Kidney (tissue), 14 donors: Measurements from ENCODE around the gene PPARA. TPM values are rescaled to one million over a fixed set of nuclear protein-coding genes. Genes with fewer than 3 reads are reported as not detected.
A peak's percentile ranks its signal among the peaks of the same experiment; 100 is the strongest.

Experiments used
- DNase-seq, 5 donors: peaks; one replicate each; pipeline ENCODE4 v3.0.0-alpha.2; 2013 to 2020
- FAIRE-seq: peaks from 2 replicates; lab custom pipeline; 2012; peaks lifted over from hg19 to GRCh38; lab: Jason Lieb, UNC
- H3K27ac ChIP-seq, 2 donors: one replicate each; pipeline ENCODE4 v1.7.0; 2013; ENCODE audit warnings: low read depth in 2 of 2, low read length in 2 of 2, inconsistent platforms in 1 of 2
- H3K27me3 ChIP-seq: one replicate; pipeline ENCODE4 v1.7.1; 2013; ENCODE audit warnings: low read length, inconsistent platforms; ENCODE audit not compliant: control insufficient read depth, insufficient read depth
- H3K36me3 ChIP-seq, 3 donors: one replicate each; pipeline versions ENCODE4 v1.7.0 to v1.7.1; 2013; ENCODE audit warnings: low read length in 3 of 3, control low read depth in 1 of 3, inconsistent platforms in 1 of 3; ENCODE audit not compliant: insufficient read depth in 3 of 3, control insufficient read depth in 2 of 3
- H3K4me1 ChIP-seq, 3 donors: one replicate each; pipeline versions ENCODE4 v1.7.0 to v1.7.1; 2013; ENCODE audit warnings: low read length in 3 of 3, inconsistent platforms in 1 of 3, low read depth in 1 of 3; ENCODE audit not compliant: control insufficient read depth in 2 of 3, insufficient read depth in 2 of 3
- H3K4me3 ChIP-seq, 3 donors: one replicate each; pipeline versions ENCODE4 v1.7.0 to v1.8.1; 2013; ENCODE audit warnings: low read length in 3 of 3, control low read depth in 1 of 3, inconsistent platforms in 1 of 3
- H3K9ac ChIP-seq, 3 donors: one replicate each; pipeline versions ENCODE4 v1.7.0 to v1.7.1; 2013; ENCODE audit warnings: low read length in 3 of 3, control low read depth in 1 of 3, inconsistent platforms in 1 of 3
- H3K9me3 ChIP-seq, 3 donors: one replicate each; pipeline versions ENCODE4 v1.7.0 to v1.7.1; 2013; ENCODE audit warnings: low read length in 3 of 3, control low read depth in 1 of 3, inconsistent platforms in 1 of 3; ENCODE audit not compliant: control insufficient read depth in 2 of 3, insufficient read depth in 1 of 3
- intact Hi-C: fragments of 100-400 bp; cut with DNase I; formaldehyde crosslinking; loops from one replicate; pipeline ENCODE4 v1.11.1; 2022
- polyA plus RNA-seq: library from polyadenylated mRNA; stranded (reverse); fragments of 350-450 nt; fragmentation: Illumina TruSeq; extraction: RNeasy Lipid Tissue Mini Kit (QIAGEN cat#74804); gene quantifications from one replicate; pipeline ENCODE4 v1.2.3, GENCODE V29; 2014; ENCODE audit warnings: low read depth, low replicate concordance; ENCODE audit not compliant: insufficient read depth
- total RNA-seq: library from RNA; stranded (reverse); fragmentation: NEBNext Ultra II Directional; extraction: Animal tissue kit (Norgen Biotek cat#: 25700); gene quantifications from one replicate; pipeline ENCODE4 v1.2.1, GENCODE V29; 2021
- TF ChIP-seq, protein P1 (sequence below): IDR thresholded peaks from 3 replicates; pipeline ENCODE4 v1.5.1; 2012; ENCODE audit warnings: mild to moderate bottlenecking, moderate library complexity, borderline replicate concordance; ENCODE audit not compliant: insufficient read depth; ENCODE audit errors: extremely low read depth
- donor health status: control.
- donor health status: control.
- donor health status: control.
- donor health status: control.
- donor health status: control.
- donor health status: DM: yes; HTN: yes; CAD: no.
- donor health status: Normal renal cell carcinoma (clear cell type).

Gene PPARA
- total and polyA plus RNA-seq, 2 donors from 2014 or later, result 15.8 to 36.8 TPM

DNA sequence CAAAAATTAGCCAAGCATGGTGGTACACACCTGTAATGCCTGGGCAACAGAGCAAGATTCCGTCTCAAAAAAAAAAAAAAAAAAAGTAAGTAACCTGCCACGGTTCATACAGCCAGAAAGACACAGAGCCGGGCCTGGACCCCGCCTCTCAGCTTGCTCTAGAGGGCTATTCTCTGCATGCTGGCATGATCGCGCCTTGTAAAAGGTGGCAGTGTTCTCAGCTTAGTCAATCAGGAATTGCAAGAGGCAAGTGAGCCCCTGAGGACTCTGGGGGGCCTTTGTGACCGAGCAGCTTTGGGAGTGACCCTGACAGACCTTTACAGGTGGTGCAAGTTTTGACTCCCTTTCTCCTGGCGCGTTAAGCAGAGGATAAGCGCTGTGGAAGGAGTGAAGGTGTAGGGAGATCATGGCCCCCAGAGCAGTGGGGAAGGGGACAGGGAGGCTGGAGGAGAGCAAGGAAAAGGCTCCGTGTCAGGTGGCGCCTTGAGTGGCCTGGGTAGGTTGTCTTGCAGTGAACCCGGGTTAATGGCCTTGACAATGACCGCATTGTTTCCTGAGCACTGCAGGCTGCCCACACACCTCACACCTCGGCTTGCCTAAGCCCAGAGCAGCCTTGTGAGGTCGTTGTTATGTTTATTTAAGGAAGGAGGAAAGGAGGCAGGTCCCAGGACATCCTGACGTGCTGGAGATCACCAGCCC, 50.9 kb downstream of the PPARA start:
- FAIRE-seq (no peak), DNase-seq (peak in 2 of 5 donors; percentile 11 to 17)
- TF ChIP-seq, protein P1, sequence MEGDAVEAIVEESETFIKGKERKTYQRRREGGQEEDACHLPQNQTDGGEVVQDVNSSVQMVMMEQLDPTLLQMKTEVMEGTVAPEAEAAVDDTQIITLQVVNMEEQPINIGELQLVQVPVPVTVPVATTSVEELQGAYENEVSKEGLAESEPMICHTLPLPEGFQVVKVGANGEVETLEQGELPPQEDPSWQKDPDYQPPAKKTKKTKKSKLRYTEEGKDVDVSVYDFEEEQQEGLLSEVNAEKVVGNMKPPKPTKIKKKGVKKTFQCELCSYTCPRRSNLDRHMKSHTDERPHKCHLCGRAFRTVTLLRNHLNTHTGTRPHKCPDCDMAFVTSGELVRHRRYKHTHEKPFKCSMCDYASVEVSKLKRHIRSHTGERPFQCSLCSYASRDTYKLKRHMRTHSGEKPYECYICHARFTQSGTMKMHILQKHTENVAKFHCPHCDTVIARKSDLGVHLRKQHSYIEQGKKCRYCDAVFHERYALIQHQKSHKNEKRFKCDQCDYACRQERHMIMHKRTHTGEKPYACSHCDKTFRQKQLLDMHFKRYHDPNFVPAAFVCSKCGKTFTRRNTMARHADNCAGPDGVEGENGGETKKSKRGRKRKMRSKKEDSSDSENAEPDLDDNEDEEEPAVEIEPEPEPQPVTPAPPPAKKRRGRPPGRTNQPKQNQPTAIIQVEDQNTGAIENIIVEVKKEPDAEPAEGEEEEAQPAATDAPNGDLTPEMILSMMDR, result no peak
- Histone ChIP-seq H3K4me3 (no peak overlapping the region), H3K4me1 (peaks cover 0 to 4% (median 0%) of the 10 kb centered on the region in 3 donors), H3K9me3 (peaks cover 0 to 2% (median 0%) of the 10 kb centered on the region in 3 donors), H3K36me3 (peaks cover 2 to 36% (median 9%) of the 10 kb centered on the region in 3 donors), H3K9ac (no peak overlapping the region), H3K27ac (no peak overlapping the region), H3K27me3 (no peaks in the 10 kb centered on the region)
- intact Hi-C loops, result no loop called here

- intact Hi-C loops, result no loop called here
- Histone ChIP-seq H3K4me3 (no peak overlapping the region), H3K9me3 (peaks cover 0 to 2% (median 0%) of the 10 kb centered on the region in 3 donors), H3K9ac (no peak overlapping the region), H3K27ac (no peak overlapping the region), H3K27me3 (no peaks in the 10 kb centered on the region), H3K4me1 (no peaks in the 10 kb centered on the region), H3K36me3 (peaks cover 2 to 36% (median 9%) of the 10 kb centered on the region in 3 donors)
- FAIRE-seq, result no peak
- TF ChIP-seq, protein P1, result no peak
- no peak for DNase-seq
Measured at GRCh38 chr22:46202897-46203600, 52.7 kb downstream of the PPARA start.

- TF ChIP-seq, protein P1, result no peak
- peaks cover 2 to 35% (median 6%) of the 10 kb centered on the region in 3 donors for H3K36me3 ChIP-seq
- no peak for FAIRE-seq
- H3K27me3 ChIP-seq, result no peaks in the 10 kb centered on the region
- H3K27ac ChIP-seq, result no peak overlapping the region
- H3K4me1 ChIP-seq, result no peaks in the 10 kb centered on the region
- H3K9ac ChIP-seq, result no peak overlapping the region
- H3K4me3 ChIP-seq, result no peak overlapping the region
- peaks cover 0 to 2% (median 0%) of the 10 kb centered on the region in 3 donors for H3K9me3 ChIP-seq
- DNase-seq, result no peak
- intact Hi-C loops, result no loop called here
Measured at GRCh38 chr22:46203601-46203980, 53.3 kb downstream of the PPARA start.
